Right lobe of liver (tissue), 6 donors: ENCODE results near the gene NT5C1A. TPM values are rescaled to one million over a fixed set of nuclear protein-coding genes. Genes with fewer than 3 reads are reported as not detected.

Experiments
- ATAC-seq, 4 donors: fragments of 200-7000 bp; cut with Tn5 transposase; one replicate each; pipeline ENCODE4 v1.9.1; 2020; ENCODE audit warnings: mild to moderate bottlenecking in 4 of 4, moderate library complexity in 4 of 4
- DNase-seq, 3 donors: peaks; one replicate each; pipeline ENCODE4 v3.0.0-alpha.2; 2020
- H3K27ac ChIP-seq, 3 donors: fragments of 200-600 bp; one replicate each; pipeline ENCODE4 v1.8.0; 2022
- H3K27me3 ChIP-seq, 2 donors: fragments of 200-600 bp; one replicate each; pipeline ENCODE4 v1.8.0; 2022
- H3K36me3 ChIP-seq, 4 donors: fragments of 200-600 bp; sonication (generic) in 1 of 4; one replicate each; pipeline versions ENCODE4 v1.5.1 to v1.8.0; 2017 to 2022; ENCODE audit warnings: control low read depth in 1 of 4
- H3K4me1 ChIP-seq, 4 donors: fragments of 200-600 bp; sonication (generic) in 1 of 4; one replicate each; pipeline versions ENCODE4 v1.5.1 to v1.8.0; 2017 to 2022; ENCODE audit warnings: control low read depth in 1 of 4
- H3K4me3 ChIP-seq, 3 donors: fragments of 200-600 bp; one replicate each; pipeline ENCODE4 v1.8.0; 2022
- H3K9me3 ChIP-seq, 4 donors: fragments of 200-600 bp; sonication (generic) in 1 of 4; one replicate each; pipeline versions ENCODE4 v1.5.1 to v1.8.0; 2017 to 2022; ENCODE audit warnings: control low read depth in 1 of 4
- CTCF ChIP-seq, 4 donors: fragments of 200-600 bp in 3 of 4; fragments of 450-650 bp in 1 of 4; IDR thresholded peaks; one replicate each; pipeline versions ENCODE4 v1.5.1 to v1.8.0; 2016 to 2022; ENCODE audit warnings: antibody characterized with exemption in 4 of 4, mild to moderate bottlenecking in 2 of 4
- POLR2A ChIP-seq: fragments of 450-650 bp; IDR thresholded peaks from one replicate; pipeline ENCODE4 v1.6.1; 2017; ENCODE audit warnings: antibody characterized with exemption, mild to moderate bottlenecking
- WGBS: methylation state at CpG from one replicate; pipeline ENCODE4 v1.1.6; 2018; ENCODE audit warnings: low coverage, low lambda C conversion rate; ENCODE audit not compliant: insufficient coverage; ENCODE audit errors: missing lambda C conversion rate; 5-methylcytosine and 5-hydroxymethylcytosine counted together
- intact Hi-C, 2 donors: fragments of 100-400 bp; cut with DNase I; formaldehyde crosslinking; loops; one replicate each; pipeline versions ENCODE4 v1.11.2 to v1.14.1; 2022
- total RNA-seq, 6 experiments: library from RNA; depleted of rRNA in 2 of 6; stranded (reverse); fragments of >200 nt in 2 of 6; fragmentation: NEBNext Ultra II Directional in 3 of 6; extraction: Animal tissue kit (Norgen Biotek cat#: 25700) in 3 of 6; gene quantifications; one replicate each; pipeline versions ENCODE4 v1.1.0 to v1.2.4, GENCODE V29; 2016 to 2023
- donor health status: DM: no; HTN: yes; CAD: no.
- donor health status: DM: no; HTN: no; CAD: no.
- donor health status: DM: no; HTN: no; CAD: no.
- donor health status: DM: no; HTN: yes; CAD: no.
- donor health status: DM: no; HTN: yes; CAD: no.

NT5C1A gene
- total RNA-seq, 6 experiments from 2014 or later, result not detected

GRCh38 chr1:39626646-39627045 lies 45.3 kb downstream of the NT5C1A start:
- 87% methylated on average over 3 of the region's 16 CpGs for WGBS
- ATAC-seq, result no peak
- TF ChIP-seq POLR2A, result no peak

GRCh38 chr1:39625462-39626273 lies 46.2 kb downstream of the NT5C1A start:
- intact Hi-C loops, result no loop called here
- Histone ChIP-seq H3K27me3 (no peaks in the 10 kb centered on the region), H3K9me3 (no peaks in the 10 kb centered on the region), H3K4me3 (no peak overlapping the region), H3K27ac (peak overlapping the region in 1 of 3 donors; percentile 4), H3K4me1 (no peaks in the 10 kb centered on the region), H3K36me3 (no peaks in the 10 kb centered on the region)
- DNase-seq (peak in 1 of 3 donors; percentile 60), ATAC-seq (peak; percentile 62 to 70 (median 64))
- TF ChIP-seq POLR2A, result no peak
- TF ChIP-seq CTCF (IDR thresholded peaks at IDR 0.05), result no peak
- 39% methylated on average over 4 of the region's 11 CpGs for WGBS

More at GRCh38 chr1:39626646-39627045, 45.3 kb downstream of the NT5C1A start:
- Histone ChIP-seq H3K4me3 (no peak overlapping the region), H3K36me3 (no peaks in the 10 kb centered on the region), H3K4me1 (no peaks in the 10 kb centered on the region), H3K27me3 (no peaks in the 10 kb centered on the region), H3K27ac (peak overlapping the region in 1 of 3 donors; percentile 4), H3K9me3 (no peaks in the 10 kb centered on the region)
- no peak for DNase-seq
- intact Hi-C loops, result no loop called here

DNA sequence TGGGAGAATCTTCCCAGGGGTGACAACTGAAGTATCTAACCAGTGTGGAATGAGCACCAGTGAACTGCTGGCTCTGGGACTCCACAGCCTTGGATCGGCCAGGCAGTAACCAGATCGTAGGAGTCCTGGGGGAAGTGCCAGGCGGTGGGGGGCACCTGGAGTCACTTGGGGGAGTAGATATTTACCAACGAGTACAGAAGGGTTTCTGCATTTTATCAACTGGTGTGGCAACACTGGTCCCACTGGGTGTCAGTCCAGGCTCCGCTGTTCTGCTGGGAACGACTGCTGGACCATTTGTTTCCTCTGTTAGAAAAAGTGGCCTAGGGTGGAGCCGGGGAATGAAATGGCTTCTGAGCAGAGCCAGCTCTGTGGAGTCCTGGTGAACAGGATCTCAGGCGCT lies 46.9 kb downstream of the NT5C1A start:
- no peaks in the 10 kb centered on the region for H3K36me3 ChIP-seq
- no peak overlapping the region for H3K27ac ChIP-seq
- no peaks in the 10 kb centered on the region for H3K27me3 ChIP-seq
- H3K9me3 ChIP-seq, result no peaks in the 10 kb centered on the region
- TF ChIP-seq POLR2A (no peak), CTCF (IDR thresholded peaks at IDR 0.05) (no peak)
- ATAC-seq, result no peak
- H3K4me3 ChIP-seq, result no peak overlapping the region
- DNase-seq, result no peak
- H3K4me1 ChIP-seq, result no peaks in the 10 kb centered on the region
- intact Hi-C loops, result no loop called here
- WGBS, result 30% methylated on average over 2 of the region's 8 CpGs

DNA sequence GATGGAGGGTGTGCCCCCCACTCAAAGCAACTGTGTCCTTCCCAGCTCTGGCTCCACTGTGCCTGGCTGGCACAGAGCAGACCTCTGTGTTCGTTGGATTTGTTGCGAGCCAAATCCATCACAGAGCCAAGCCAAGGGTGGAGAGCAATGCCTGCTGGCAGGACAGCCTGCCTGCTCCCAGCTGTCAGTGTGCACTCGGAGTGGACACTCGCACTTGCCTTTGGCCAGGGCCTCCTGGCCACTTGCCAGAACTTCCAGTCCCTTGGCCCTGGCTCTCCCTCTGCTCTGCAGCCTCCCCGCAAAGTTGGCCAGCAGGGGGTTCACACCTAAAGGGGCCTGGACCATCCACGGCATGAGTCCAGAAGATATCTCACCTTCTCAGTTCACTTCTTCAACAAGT lies 48.9 kb downstream of the NT5C1A start:
- no peaks in the 10 kb centered on the region for H3K27me3 ChIP-seq
- no peaks in the 10 kb centered on the region for H3K4me1 ChIP-seq
- H3K9me3 ChIP-seq, result no peaks in the 10 kb centered on the region
- intact Hi-C loops, result no loop called here
- DNase-seq (no peak), ATAC-seq (no peak)
- no peak overlapping the region for H3K27ac ChIP-seq
- 100% methylated on average over 2 of the region's 6 CpGs for WGBS
- TF ChIP-seq CTCF (IDR thresholded peaks at IDR 0.05) (no peak), POLR2A (no peak)
- no peak overlapping the region for H3K4me3 ChIP-seq
- no peaks in the 10 kb centered on the region for H3K36me3 ChIP-seq

DNA sequence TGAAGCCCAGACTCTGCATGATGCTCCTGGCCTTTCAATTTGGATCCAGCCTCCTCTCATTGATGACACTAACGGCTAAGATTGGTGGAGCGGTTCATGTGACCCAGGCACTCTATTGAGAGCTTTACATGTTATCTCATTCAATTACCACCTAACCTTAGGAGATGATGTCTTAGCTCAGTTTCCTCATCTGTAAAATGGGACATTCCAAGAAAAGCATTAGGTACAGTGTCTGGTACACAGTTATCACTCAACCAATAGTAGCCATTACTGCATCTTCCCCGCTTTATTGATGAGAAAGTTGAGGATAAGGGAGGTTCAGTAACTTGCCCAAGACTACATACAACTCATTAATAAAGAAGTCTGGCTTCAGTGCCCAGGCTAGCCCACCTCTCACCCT lies 49.5 kb downstream of the NT5C1A start:
- H3K9me3 ChIP-seq, result no peaks in the 10 kb centered on the region
- no peak overlapping the region for H3K27ac ChIP-seq
- intact Hi-C loops, result no loop called here
- TF ChIP-seq CTCF (IDR thresholded peaks at IDR 0.05) (no peak), POLR2A (no peak)
- ATAC-seq, result no peak
- DNase-seq, result no peak
- H3K36me3 ChIP-seq, result no peaks in the 10 kb centered on the region
- H3K27me3 ChIP-seq, result no peaks in the 10 kb centered on the region
- 89% methylated on average over 3 of the region's 3 CpGs for WGBS
- H3K4me1 ChIP-seq, result no peaks in the 10 kb centered on the region
- H3K4me3 ChIP-seq, result no peak overlapping the region
